ENCODE results near the gene BCL2L11. TPM values are rescaled to one million over a fixed set of nuclear protein-coding genes. Genes with fewer than 3 reads are reported as not detected.

The BCL2L11 gene
- total and polyA plus RNA-seq, 10 of the 15 experiments (the other 5 are each of a cell fraction or from before 2014, with no cell fraction given) = 0.29 to 10.1 (median 1.1) TPM

DNA sequence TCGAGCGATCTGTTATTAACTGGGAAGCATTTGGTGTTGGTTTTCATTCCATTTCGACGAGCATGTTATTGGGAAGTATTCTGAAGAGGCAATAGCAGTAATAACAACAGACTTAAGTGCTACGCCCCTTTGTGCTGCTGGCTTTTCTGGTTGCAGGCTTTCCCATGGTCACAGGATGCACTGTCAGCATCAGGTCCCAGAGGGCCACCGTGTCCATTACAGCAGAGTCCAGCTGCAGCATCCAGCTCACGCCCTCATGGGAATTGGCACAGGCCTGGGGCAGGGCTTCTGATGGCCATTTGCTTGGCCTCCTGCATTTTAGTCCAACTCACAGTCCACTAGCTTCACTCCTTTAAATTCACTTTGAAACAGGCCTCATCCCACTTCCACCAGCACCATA lies 44.4 kb downstream of the BCL2L11 start:
- DNase-seq (ENCODE audit: low read depth, low spot score) = no peak
- no peak for ATAC-seq
- no peak for FAIRE-seq
- TF ChIP-seq, protein P1, sequence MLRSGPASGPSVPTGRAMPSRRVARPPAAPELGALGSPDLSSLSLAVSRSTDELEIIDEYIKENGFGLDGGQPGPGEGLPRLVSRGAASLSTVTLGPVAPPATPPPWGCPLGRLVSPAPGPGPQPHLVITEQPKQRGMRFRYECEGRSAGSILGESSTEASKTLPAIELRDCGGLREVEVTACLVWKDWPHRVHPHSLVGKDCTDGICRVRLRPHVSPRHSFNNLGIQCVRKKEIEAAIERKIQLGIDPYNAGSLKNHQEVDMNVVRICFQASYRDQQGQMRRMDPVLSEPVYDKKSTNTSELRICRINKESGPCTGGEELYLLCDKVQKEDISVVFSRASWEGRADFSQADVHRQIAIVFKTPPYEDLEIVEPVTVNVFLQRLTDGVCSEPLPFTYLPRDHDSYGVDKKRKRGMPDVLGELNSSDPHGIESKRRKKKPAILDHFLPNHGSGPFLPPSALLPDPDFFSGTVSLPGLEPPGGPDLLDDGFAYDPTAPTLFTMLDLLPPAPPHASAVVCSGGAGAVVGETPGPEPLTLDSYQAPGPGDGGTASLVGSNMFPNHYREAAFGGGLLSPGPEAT (IDR thresholded peaks at IDR 0.05; ENCODE audit: low read depth) = no peak
- TF ChIP-seq SUZ12 (IDR thresholded peaks at IDR 0.05; ENCODE audit: unreplicated experiment) (no peak), POLR2A (IDR thresholded peaks at IDR 0.05; ENCODE audit: low read depth, low read length) (no peak), IKZF1 (conservative IDR thresholded peaks at IDR 0.05) (no peak), ZSCAN29 (IDR thresholded peaks at IDR 0.05) (no peak), TCF12 (IDR thresholded peaks at IDR 0.05; ENCODE audit: low read depth, low read length) (no peak), POLR2AphosphoS2 (IDR thresholded peaks at IDR 0.05; ENCODE audit: low read depth, low read length) (no peak), RBBP5 (conservative IDR thresholded peaks at IDR 0.05) (no peak), MYC (IDR thresholded peaks at IDR 0.05; ENCODE audit: insufficient read depth, insufficient read length, insufficient replicate concordance, low read length, severe bottlenecking) (no peak), YBX1 (IDR thresholded peaks at IDR 0.05) (no peak), TBL1XR1 (IDR thresholded peaks at IDR 0.05; ENCODE audit: low read depth, low read length) (no peak), GATAD2B (conservative IDR thresholded peaks at IDR 0.05; ENCODE audit: low read depth) (no peak), NR2C1 (IDR thresholded peaks at IDR 0.05) (no peak), RAD51 (IDR thresholded peaks at IDR 0.05) (no peak)
- TF ChIP-seq, protein P2, sequence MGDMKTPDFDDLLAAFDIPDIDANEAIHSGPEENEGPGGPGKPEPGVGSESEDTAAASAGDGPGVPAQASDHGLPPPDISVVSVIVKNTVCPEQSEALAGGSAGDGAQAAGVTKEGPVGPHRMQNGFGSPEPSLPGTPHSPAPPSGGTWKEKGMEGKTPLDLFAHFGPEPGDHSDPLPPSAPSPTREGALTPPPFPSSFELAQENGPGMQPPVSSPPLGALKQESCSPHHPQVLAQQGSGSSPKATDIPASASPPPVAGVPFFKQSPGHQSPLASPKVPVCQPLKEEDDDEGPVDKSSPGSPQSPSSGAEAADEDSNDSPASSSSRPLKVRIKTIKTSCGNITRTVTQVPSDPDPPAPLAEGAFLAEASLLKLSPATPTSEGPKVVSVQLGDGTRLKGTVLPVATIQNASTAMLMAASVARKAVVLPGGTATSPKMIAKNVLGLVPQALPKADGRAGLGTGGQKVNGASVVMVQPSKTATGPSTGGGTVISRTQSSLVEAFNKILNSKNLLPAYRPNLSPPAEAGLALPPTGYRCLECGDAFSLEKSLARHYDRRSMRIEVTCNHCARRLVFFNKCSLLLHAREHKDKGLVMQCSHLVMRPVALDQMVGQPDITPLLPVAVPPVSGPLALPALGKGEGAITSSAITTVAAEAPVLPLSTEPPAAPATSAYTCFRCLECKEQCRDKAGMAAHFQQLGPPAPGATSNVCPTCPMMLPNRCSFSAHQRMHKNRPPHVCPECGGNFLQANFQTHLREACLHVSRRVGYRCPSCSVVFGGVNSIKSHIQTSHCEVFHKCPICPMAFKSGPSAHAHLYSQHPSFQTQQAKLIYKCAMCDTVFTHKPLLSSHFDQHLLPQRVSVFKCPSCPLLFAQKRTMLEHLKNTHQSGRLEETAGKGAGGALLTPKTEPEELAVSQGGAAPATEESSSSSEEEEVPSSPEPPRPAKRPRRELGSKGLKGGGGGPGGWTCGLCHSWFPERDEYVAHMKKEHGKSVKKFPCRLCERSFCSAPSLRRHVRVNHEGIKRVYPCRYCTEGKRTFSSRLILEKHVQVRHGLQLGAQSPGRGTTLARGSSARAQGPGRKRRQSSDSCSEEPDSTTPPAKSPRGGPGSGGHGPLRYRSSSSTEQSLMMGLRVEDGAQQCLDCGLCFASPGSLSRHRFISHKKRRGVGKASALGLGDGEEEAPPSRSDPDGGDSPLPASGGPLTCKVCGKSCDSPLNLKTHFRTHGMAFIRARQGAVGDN (IDR thresholded peaks at IDR 0.05) = no peak
- TF ChIP-seq, protein P3, sequence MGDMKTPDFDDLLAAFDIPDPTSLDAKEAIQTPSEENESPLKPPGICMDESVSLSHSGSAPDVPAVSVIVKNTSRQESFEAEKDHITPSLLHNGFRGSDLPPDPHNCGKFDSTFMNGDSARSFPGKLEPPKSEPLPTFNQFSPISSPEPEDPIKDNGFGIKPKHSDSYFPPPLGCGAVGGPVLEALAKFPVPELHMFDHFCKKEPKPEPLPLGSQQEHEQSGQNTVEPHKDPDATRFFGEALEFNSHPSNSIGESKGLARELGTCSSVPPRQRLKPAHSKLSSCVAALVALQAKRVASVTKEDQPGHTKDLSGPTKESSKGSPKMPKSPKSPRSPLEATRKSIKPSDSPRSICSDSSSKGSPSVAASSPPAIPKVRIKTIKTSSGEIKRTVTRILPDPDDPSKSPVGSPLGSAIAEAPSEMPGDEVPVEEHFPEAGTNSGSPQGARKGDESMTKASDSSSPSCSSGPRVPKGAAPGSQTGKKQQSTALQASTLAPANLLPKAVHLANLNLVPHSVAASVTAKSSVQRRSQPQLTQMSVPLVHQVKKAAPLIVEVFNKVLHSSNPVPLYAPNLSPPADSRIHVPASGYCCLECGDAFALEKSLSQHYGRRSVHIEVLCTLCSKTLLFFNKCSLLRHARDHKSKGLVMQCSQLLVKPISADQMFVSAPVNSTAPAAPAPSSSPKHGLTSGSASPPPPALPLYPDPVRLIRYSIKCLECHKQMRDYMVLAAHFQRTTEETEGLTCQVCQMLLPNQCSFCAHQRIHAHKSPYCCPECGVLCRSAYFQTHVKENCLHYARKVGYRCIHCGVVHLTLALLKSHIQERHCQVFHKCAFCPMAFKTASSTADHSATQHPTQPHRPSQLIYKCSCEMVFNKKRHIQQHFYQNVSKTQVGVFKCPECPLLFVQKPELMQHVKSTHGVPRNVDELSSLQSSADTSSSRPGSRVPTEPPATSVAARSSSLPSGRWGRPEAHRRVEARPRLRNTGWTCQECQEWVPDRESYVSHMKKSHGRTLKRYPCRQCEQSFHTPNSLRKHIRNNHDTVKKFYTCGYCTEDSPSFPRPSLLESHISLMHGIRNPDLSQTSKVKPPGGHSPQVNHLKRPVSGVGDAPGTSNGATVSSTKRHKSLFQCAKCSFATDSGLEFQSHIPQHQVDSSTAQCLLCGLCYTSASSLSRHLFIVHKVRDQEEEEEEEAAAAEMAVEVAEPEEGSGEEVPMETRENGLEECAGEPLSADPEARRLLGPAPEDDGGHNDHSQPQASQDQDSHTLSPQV (IDR thresholded peaks at IDR 0.05) = no peak
- H3K36me3 ChIP-seq (ENCODE audit: control insufficient read depth in 2 of 2, insufficient read depth in 2 of 2, low read length in 1 of 2) = peaks cover 0 to 15% of the 10 kb centered on the region in 2 experiments; a peak in 2 of 4 replicates
- no peak overlapping the region for H3K9ac ChIP-seq (ENCODE audit: control insufficient read depth, insufficient read depth, low read length)
- no peak overlapping the region for H3K4me3 ChIP-seq
- H3K27ac ChIP-seq (ENCODE audit: control insufficient read depth, insufficient read depth) = no peak overlapping the region
- peaks cover 0 to 3% of the 10 kb centered on the region in 2 experiments; a peak in 1 of 4 replicates for H3K27me3 ChIP-seq (replicated peaks in 1 of 2; ENCODE audit: control insufficient read depth in 2 of 2, insufficient read depth in 2 of 2, low read length in 1 of 2)
- in situ Hi-C loops (cut with MboI) = no loop called here
- no peaks in the 10 kb centered on the region for H3K79me2 ChIP-seq (ENCODE audit: control insufficient read depth, insufficient read depth, low read length)
- no TSS peak for BruUV-seq (replicated peaks)
- SMC1A ChIA-PET (ENCODE audit: uncharacterized antibody, unreplicated experiment) = no interaction called here
- POLR2A ChIA-PET = no interaction called here
- RAD21 ChIA-PET (ENCODE audit: unreplicated experiment) = no interaction called here
- H3K4me1 ChIP-seq (ENCODE audit: control insufficient read depth, insufficient read depth, low read length) = peaks cover 17% of the 10 kb centered on the region
- no peak overlapping the region for H3K4me2 ChIP-seq (ENCODE audit: control insufficient read depth, insufficient read depth)
- intact Hi-C loops (cut with micrococcal nuclease; ENCODE audit: unreplicated experiment) = no loop called here
- WGBS (ENCODE audit: insufficient coverage, insufficient replicate concordance, low lambda C conversion rate, missing lambda C conversion rate) = 97% methylated on average over 7 of the region's 7 CpGs
- H3K9me3 ChIP-seq (replicated peaks; ENCODE audit: control insufficient read depth, insufficient read depth, low read length) = no peaks in the 10 kb centered on the region
- no peaks in the 10 kb centered on the region for H4K20me1 ChIP-seq (ENCODE audit: control insufficient read depth, insufficient read depth)
- H2AFZ ChIP-seq (ENCODE audit: control insufficient read depth, low read depth, low read length) = no peak overlapping the region
- CTCF ChIA-PET = no interaction called here

Measured in GM12878 (cell line).